NT2/D1 (cell line): ENCODE data around the gene DAPK2.

Experiments
- YY1 ChIP-seq: IDR thresholded peaks from 2 replicates; pipeline ENCODE4 v1.6.1; 2011; ENCODE audit not compliant: insufficient read length, insufficient read depth
- ZNF274 ChIP-seq: IDR thresholded peaks from 2 replicates; pipeline ENCODE4 v1.6.1; 2011; ENCODE audit warnings: mild to moderate bottlenecking, low read depth, low read length

- TF ChIP-seq ZNF274 (no peak), YY1 (no peak)
Measured at GRCh38 chr15:63879995-63880394, 166.3 kb downstream of the DAPK2 start.
